SJCRH30 (cell line): ENCODE measurements around the gene ASAP2. TPM values are rescaled to one million over a fixed set of nuclear protein-coding genes. Genes with fewer than 3 reads are reported as not detected.

Experiments
- DNase-seq, 2 experiments: peaks; one replicate each; pipeline ENCODE4 v3.0.0-alpha.2; 2015 to 2020
- H3K27ac ChIP-seq: fragments of 250-450 bp; sonication (Bioruptor Pico); 2 replicates; pipeline ENCODE4 v1.5.1; 2020; ENCODE audit warnings: mild to moderate bottlenecking, moderate library complexity
- H3K27me3 ChIP-seq: fragments of 250-450 bp; sonication (Bioruptor Pico); 2 replicates; pipeline ENCODE4 v1.5.1; 2020; ENCODE audit warnings: mild to moderate bottlenecking, moderate library complexity
- H3K36me3 ChIP-seq: fragments of 250-450 bp; sonication (Bioruptor Pico); 2 replicates; pipeline ENCODE4 v1.5.1; 2020; ENCODE audit warnings: mild to moderate bottlenecking, moderate library complexity
- H3K4me1 ChIP-seq: fragments of 250-450 bp; sonication (Bioruptor Pico); 2 replicates; pipeline ENCODE4 v1.5.1; 2020; ENCODE audit warnings: mild to moderate bottlenecking, moderate library complexity
- H3K4me3 ChIP-seq: fragments of 250-450 bp; sonication (Bioruptor Pico); 2 replicates; pipeline ENCODE4 v1.5.1; 2020; ENCODE audit warnings: mild to moderate bottlenecking, moderate library complexity
- H3K9me3 ChIP-seq: fragments of 250-450 bp; sonication (Bioruptor Pico); replicated peaks from 2 replicates; pipeline ENCODE4 v1.5.1; 2020; ENCODE audit warnings: mild to moderate bottlenecking, moderate library complexity
- total RNA-seq: library from RNA; depleted of rRNA; stranded (reverse); fragments of >200 nt; shearing (Covaris generic); gene quantifications from 2 replicates; pipeline ENCODE4 v1.2.3, GENCODE V29; 2014

The ASAP2 gene
- total RNA-seq, 1 experiment from 2014 or later, result 32.6 TPM

DNA sequence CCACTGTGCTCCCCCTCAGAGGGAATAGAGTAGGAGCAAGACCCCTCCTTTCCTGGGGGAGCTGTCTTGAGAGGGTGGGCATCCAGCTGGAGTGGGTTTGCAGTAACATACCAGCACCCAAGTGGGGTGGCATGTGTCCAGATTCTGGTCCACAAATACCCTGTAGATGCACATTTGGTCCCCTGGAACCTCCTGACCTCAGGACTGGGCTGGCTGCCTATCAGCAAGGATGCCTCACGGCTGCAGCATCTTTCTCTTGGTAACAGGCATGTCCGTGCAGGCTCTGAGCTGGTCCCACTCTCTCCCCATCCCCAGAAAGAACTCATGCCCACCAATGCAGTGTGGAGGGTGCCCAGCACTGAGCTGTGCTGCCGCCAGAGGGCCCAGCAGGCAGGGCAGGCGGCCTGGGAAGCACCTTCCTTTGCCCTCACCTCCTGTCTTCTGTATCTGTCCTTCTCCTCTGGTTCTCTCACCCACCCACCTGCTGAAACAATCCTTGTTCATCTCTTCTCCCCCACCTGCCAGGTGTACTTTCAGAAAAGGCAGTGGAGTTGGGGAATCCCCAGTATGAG, 169.3 kb downstream of the ASAP2 start:
- no peaks in the 10 kb centered on the region; the same call in 1 of the 2 replicates for H3K36me3 ChIP-seq

DNA sequence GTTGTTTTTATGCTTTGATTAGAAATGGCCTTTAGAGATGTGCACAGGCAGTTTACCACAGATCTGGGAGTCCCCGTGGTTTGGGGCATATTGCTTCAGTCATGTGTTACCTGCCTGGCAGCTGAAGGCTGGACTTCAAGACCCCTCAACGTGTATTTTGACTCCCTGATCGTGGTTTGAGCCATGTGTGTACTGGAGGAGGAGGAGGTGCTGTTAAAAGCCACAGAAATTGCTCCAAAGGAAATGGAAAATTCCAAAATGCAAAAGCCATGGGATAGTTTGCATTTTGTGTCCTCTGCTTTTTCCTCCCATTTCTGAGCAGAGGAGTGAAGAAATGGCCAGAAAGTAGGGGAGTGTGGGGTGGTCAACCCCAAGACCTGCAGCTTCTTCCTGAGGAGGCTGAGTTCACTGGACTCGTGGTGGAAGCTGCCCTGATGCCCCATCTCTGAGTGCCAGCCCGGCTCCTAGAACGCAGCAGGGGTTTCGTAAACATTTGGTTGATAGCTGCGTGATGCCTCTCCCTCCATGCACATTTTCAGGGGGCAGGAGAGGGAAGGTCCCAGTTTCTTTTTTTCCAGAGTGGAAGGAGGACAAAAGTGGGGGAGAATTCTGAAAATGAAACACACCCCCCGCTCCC, 171.0 kb downstream of the ASAP2 start:
- H3K4me1 ChIP-seq, result peaks cover 19% of the 10 kb centered on the region
- no peak overlapping the region for H3K4me3 ChIP-seq
- H3K36me3 ChIP-seq, result peaks cover 13% of the 10 kb centered on the region
- H3K27ac ChIP-seq, result peak overlapping the region; percentile 18; the same call in 1 of the 2 replicates
- peak in 1 of 2 experiments; percentile 27 for DNase-seq
- H3K27me3 ChIP-seq, result no peaks in the 10 kb centered on the region
- H3K9me3 ChIP-seq, result no peaks in the 10 kb centered on the region

More for the DNA sequence above, 169.3 kb downstream of the ASAP2 start:
- H3K27me3 ChIP-seq, result no peaks in the 10 kb centered on the region
- no peak overlapping the region for H3K27ac ChIP-seq
- DNase-seq, result no peak
- H3K4me3 ChIP-seq, result no peak overlapping the region
- H3K9me3 ChIP-seq, result no peaks in the 10 kb centered on the region
- H3K4me1 ChIP-seq, result peaks cover 19% of the 10 kb centered on the region

DNA sequence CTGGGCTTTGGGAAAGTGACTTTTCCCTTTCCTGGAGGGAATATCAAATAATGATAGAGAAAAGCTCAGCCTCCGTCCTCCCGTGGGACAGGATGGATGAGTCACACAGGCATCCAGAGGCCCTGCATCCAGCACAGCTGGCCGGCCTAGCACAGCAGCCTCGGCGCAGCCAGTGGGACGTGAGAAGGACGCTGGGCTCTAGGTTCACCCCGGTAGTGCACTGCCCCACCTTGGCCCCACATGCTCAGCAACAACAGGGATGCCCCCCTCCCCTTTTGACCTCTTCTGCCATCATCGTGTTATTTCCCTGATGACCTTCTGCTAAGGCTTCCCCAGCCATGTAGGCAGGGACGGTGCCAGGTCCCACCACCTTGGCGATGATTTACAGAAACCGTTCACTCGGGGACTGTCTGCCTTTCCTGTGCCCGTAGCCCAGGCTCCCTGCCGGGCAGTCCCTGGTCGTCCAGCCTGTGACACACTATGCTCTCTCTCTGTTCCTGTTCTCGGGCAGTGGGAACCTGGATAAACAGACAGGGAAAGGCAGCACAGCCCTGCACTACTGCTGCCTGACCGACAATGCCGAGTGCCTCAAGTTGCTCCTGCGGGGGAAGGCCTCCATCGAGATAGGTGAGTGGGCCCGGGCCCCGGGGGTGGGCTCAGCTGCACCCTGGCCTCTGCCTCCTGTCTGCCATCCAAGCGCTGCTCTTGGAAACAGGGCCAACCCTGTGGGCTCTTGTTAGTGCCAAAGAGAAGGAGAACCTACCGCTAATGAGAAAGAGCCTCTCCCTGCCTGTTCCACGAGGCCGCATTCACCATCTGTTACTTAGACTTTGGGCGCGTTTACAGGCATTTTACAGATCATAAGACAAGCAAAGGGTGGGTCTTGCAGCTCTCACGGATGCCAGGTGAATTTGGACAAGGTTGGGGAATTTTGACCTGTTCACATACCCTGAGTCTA, 172.1 kb downstream of the ASAP2 start:
- H3K4me3 ChIP-seq, result no peak overlapping the region
- H3K9me3 ChIP-seq, result no peaks in the 10 kb centered on the region
- H3K27ac ChIP-seq, result peak overlapping the region; percentile 18
- peak; percentile 76 to 79 for DNase-seq
- peaks cover 19% of the 10 kb centered on the region for H3K36me3 ChIP-seq
- H3K4me1 ChIP-seq, result peaks cover 19% of the 10 kb centered on the region
- H3K27me3 ChIP-seq, result no peaks in the 10 kb centered on the region

DNA sequence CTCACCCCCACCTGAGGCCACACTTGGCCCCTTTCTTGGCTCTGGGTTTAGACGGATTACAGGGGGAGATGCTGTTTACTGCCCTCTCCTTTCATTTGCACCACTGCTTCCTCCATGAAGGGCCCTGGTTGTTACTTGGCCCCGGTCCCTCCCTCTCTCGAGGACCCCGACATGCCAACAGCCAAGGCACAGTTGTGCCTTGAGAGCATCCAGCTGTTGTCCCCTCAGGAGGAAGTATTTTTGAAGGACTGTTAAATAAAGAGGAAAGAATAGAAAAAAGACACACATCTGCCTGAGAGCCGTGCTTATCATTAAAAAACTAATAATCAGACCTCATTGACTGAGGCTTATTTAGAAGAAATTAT, 172.8 kb downstream of the ASAP2 start:
- Histone ChIP-seq H3K4me3 (no peak overlapping the region), H3K27me3 (no peaks in the 10 kb centered on the region), H3K36me3 (peaks cover 19% of the 10 kb centered on the region), H3K4me1 (peaks cover 19% of the 10 kb centered on the region), H3K27ac (no peak overlapping the region), H3K9me3 (no peaks in the 10 kb centered on the region)
- DNase-seq, result no peak

DNA sequence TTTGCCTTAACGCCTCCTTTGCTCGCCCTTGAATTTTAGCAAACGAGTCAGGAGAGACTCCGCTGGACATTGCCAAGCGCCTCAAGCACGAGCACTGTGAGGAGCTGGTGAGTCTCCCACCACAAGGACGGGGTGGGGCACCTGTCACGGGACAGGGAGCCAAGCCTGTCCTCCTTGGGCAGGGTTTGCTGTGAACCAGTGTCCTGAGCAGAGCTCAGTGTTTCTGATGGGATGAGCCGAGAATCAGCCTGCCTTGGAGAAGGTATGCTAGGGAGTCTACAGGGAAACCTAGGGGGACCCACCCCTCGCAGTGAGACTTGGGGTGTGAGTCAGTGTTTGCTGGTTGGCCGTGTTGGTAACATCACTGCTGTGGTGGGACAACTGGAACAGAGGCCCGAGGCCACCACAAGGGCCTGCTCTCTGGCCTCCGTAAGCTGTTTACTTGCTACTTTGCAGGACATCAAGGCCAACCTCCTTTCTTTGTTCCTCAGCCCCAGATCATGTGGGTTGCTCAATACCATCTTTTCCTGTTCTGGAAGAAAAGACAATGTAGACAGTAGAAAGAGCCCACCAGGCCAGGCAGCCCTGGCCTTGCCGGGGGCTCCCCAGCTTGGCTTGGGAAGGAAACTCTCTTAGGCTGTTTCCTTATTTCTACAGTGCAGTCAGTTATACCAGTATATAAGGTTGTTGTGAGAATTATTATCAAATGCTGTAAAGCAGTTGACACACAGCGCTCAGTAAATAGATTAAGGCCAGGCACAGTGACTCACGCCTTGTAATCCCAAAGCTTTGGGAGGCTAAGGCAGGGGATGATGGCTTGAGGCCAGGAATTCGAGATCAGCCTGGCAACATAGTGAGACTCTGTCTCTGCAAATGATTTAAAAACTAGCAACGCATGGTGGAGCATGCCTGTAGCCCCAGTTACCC, 174.4 kb downstream of the ASAP2 start:
- no peak overlapping the region for H3K27ac ChIP-seq
- no peaks in the 10 kb centered on the region for H3K27me3 ChIP-seq
- no peak overlapping the region for H3K4me3 ChIP-seq
- peaks cover 26% of the 10 kb centered on the region for H3K36me3 ChIP-seq
- peaks cover 19% of the 10 kb centered on the region for H3K4me1 ChIP-seq
- peak in 1 of 2 experiments; percentile 25 for DNase-seq
- no peaks in the 10 kb centered on the region for H3K9me3 ChIP-seq

DNA sequence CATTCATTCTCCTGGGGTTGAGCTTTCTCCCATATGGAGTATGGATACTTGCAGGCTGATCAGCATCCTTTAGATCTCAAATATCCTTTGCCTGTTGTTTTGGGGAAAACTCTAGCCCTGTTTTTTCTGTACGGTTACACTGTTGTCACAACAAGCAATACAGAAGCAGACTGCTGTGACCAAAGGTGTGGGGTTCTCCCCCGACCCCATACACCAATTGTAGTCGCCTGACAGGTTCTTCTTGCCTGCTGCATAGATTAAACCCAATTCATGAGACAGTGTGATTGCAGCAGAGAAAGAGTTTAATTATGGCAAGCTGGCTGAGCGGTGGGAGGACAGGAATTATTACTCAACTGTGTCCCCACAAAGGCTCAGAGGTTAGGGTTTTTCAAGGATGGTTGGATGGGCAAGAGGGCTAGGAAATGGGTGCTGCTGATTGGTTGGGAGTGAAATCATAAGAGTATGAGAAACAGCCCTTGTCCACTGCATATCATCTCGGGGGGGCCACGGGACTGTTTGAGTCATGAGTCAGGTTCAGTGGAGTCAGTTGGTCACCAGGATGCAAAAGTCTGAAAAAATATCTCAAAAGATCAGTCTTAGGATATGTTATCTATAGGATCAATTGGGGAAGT, 176.1 kb downstream of the ASAP2 start:
- Histone ChIP-seq H3K4me1 (peaks cover 12% of the 10 kb centered on the region), H3K9me3 (no peaks in the 10 kb centered on the region), H3K4me3 (no peak overlapping the region), H3K27ac (no peak overlapping the region), H3K36me3 (peaks cover 37% of the 10 kb centered on the region), H3K27me3 (no peaks in the 10 kb centered on the region)
- DNase-seq, result no peak

DNA sequence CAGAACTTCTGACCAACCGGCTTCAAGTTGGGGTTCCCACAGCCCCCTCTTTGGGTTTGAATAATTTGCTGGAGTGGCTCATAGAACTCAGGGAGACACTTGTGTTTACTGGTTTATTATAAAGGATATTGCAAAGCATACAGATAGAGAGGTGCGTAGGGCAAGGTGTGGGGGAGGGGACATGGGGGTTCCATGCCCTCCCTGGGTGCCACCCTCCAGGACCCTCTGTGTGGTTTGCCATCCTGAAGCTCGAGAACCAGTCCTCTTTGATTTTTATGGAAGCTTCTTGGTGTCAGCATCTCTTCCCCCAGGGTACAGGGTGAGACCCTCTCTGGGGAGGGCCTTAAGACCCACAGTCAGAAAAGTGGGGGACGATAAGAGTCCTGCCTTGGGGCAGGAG, 177.9 kb downstream of the ASAP2 start:
- Histone ChIP-seq H3K27ac (no peak overlapping the region), H3K4me3 (no peak overlapping the region), H3K4me1 (no peaks in the 10 kb centered on the region), H3K36me3 (peaks cover 37% of the 10 kb centered on the region), H3K27me3 (no peaks in the 10 kb centered on the region), H3K9me3 (no peaks in the 10 kb centered on the region)
- DNase-seq, result no peak

DNA sequence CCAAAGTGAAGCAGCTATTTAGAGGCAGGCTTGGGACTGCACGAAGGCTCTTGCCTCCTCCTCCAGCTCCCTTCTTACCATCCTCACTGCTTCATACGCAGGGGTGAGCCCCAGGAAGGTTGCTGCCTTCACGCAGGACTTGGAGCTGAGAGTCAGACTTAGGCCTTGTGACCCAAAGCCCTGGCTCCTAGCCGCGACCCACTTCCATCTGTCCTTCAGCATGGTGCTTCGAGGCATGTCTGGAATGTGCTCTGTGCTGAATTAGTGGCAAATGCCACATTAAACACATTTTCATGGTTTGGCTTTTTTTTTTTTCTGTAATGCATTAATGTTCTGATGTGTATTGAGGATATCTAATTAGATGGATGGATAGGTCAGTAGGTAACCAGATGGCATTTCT, 179.2 kb downstream of the ASAP2 start:
- H3K27me3 ChIP-seq, result no peaks in the 10 kb centered on the region
- H3K9me3 ChIP-seq, result no peaks in the 10 kb centered on the region
- no peak overlapping the region for H3K27ac ChIP-seq
- H3K36me3 ChIP-seq, result peaks cover 37% of the 10 kb centered on the region
- H3K4me1 ChIP-seq, result no peaks in the 10 kb centered on the region
- no peak for DNase-seq
- H3K4me3 ChIP-seq, result no peak overlapping the region

DNA sequence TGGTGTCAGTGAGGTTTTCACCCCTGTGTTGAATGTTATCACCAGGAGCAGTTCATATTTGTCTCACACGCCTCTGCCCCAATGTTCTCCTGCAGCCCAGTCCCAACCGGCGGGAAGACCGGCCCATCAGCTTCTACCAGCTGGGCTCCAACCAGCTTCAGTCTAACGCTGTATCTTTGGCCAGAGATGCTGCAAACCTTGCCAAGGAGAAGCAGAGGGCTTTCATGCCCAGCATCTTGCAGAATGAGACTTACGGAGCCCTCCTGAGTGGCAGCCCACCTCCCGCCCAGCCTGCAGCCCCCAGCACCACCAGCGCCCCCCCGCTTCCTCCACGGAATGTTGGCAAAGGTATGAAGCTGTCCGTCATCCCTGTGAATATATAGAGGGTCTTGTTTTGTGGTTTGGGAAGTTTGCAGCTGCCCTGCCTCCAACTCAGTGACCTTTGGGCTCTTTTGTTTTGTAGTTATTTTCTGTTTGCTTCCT, 181.6 kb downstream of the ASAP2 start:
- Histone ChIP-seq H3K27ac (no peak overlapping the region), H3K4me3 (no peak overlapping the region), H3K27me3 (no peaks in the 10 kb centered on the region), H3K36me3 (peaks cover 29% of the 10 kb centered on the region), H3K4me1 (no peaks in the 10 kb centered on the region), H3K9me3 (no peaks in the 10 kb centered on the region)
- DNase-seq, result no peak

DNA sequence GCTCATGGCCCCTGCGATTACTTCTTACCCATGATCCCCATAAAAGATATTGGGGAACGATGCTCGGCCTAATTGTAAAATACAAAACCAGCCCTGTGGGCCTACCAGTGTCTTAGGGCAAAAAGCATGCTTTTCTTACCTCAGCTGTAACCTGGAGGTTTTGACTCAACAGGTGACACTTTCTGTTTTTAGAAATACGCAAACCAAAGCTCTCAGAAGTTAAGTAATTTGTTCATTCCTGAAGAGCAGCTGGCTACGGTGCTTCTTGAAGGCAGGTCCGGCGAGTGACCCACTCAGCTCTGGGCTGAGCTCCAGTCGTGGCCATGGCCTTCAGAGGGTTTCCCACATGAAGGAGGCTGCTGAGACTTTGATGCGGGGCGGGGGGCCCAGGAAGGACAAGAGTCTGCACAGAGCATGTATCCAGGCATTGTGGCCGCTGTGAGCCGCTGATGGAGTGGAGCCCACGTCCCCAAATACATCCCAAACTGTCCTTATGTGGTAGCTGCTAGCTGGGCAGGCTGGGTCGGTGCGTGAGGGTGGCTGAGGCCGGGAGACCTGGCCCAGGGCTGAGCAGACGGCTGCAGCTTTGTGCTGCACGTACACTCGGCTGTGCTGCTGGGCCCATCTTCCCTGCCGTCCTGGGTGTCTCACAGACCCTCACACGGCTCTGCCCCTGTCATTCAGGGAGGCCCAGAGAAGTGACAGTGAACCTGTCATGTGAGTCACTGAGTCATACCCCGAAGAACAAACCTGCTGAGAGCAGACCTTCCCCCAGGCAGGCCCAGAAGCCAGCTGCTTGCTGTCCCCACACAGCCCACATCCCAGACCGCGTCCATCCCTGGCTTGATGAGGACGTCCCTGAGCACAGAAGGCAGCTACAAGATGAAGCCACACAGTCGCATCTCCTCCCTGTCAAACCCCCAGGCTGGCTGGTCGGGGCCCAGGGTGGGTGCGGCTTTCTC, 182.6 kb downstream of the ASAP2 start:
- DNase-seq, result no peak
- no peak overlapping the region for H3K4me3 ChIP-seq
- no peak overlapping the region for H3K27ac ChIP-seq
- no peaks in the 10 kb centered on the region for H3K4me1 ChIP-seq
- H3K9me3 ChIP-seq, result no peaks in the 10 kb centered on the region
- H3K27me3 ChIP-seq, result no peaks in the 10 kb centered on the region
- peaks cover 29% of the 10 kb centered on the region for H3K36me3 ChIP-seq

DNA sequence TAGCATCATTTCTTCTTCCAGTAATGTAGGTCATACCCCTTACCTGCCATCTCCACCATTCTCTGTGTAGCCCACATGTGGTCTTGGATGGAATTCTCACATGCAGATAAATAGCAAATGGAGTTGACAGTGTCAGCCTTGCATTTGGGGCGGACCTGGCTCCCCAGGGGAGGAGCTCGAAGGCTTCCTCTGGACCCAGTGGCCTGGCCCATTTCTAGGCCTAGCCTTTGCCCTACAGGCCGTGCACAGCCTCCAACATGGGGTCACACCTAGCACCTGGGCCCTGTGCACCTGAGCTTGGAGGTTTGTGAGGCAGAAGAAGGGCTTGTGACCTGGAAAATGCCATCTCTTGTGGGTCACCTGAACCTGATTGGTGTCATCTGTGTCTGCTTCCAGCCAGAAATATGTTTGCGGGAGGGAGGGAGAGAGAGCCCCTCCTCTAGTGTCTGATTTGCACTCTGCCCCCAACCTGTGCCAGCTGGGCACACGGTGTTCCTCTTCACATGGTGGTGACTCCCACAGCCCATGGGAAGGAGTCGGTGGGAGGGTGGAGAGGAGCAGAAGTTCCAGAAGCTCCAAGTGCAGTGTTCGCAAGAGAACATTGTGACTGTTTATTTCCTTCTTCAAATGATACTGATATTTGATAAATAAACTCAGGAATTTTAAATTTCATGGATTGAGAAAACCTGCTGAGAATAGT, 183.7 kb downstream of the ASAP2 start:
- Histone ChIP-seq H3K4me3 (no peak overlapping the region), H3K9me3 (no peaks in the 10 kb centered on the region), H3K27me3 (no peaks in the 10 kb centered on the region), H3K4me1 (no peaks in the 10 kb centered on the region), H3K36me3 (peaks cover 35% of the 10 kb centered on the region), H3K27ac (no peak overlapping the region)
- no peak for DNase-seq

DNA sequence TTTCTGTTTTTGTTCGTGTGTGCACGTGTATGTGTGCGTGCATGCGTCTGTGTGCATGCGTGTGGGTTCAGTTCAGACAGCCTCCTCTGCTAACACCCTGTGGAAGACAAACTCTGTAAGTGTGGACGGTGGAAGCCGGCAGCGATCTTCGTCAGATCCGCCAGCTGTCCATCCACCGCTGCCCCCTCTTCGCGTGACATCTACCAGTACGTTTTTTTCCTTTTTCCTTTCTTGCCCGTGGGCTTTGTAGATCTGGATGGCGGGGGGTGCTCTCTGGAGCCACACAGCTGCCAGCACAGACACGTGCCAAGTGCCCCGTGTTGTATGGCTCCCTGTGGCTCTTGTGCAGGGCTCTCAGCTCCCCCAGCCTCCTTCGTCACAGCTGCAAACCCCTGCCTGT, 184.4 kb downstream of the ASAP2 start:
- DNase-seq, result no peak
- Histone ChIP-seq H3K9me3 (no peaks in the 10 kb centered on the region), H3K4me1 (no peaks in the 10 kb centered on the region), H3K27ac (no peak overlapping the region), H3K36me3 (peaks cover 36% of the 10 kb centered on the region), H3K27me3 (no peaks in the 10 kb centered on the region), H3K4me3 (no peak overlapping the region)
